GM23338 (cell line): ENCODE results near the gene ORC2. TPM values are rescaled to one million over a fixed set of nuclear protein-coding genes. Genes with fewer than 3 reads are reported as not detected.

ENCODE experiments used
- ATAC-seq: fragments of 200-7000 bp; cut with Tn5 transposase; 3 replicates; pipeline ENCODE4 v1.9.1; 2020
- DNase-seq: peaks from one replicate; pipeline ENCODE4 v3.0.0-alpha.2; 2015; ENCODE audit warnings: low spot score
- H2AFZ ChIP-seq: fragments of 200-600 bp; sonication (generic); 2 replicates; pipeline ENCODE4 v1.8.0; 2016; ENCODE audit warnings: antibody characterized with exemption, mild to moderate bottlenecking, moderate library complexity
- H3F3A ChIP-seq: fragments of 200-600 bp; sonication (generic); replicated peaks from 2 replicates; pipeline ENCODE4 v1.8.0; 2017; ENCODE audit warnings: antibody characterized with exemption, mixed run types, low read depth
- H3K27ac ChIP-seq: fragments of 200-600 bp; sonication (generic); 2 replicates; pipeline ENCODE4 v1.6.1; 2016; ENCODE audit warnings: low read depth
- H3K27me3 ChIP-seq: fragments of 200-600 bp; sonication (generic); 2 replicates; pipeline ENCODE4 v1.8.0; 2016; ENCODE audit warnings: mild to moderate bottlenecking, mixed run types, moderate library complexity; ENCODE audit not compliant: insufficient read depth
- H3K36me3 ChIP-seq: fragments of 200-600 bp; sonication (generic); 2 replicates; pipeline ENCODE4 v1.8.0; 2016; ENCODE audit warnings: mild to moderate bottlenecking; ENCODE audit not compliant: insufficient read depth
- H3K4me1 ChIP-seq: fragments of 200-600 bp; sonication (generic); 2 replicates; pipeline ENCODE4 v1.8.0; 2016; ENCODE audit warnings: mild to moderate bottlenecking, moderate library complexity; ENCODE audit not compliant: insufficient read depth
- H3K4me2 ChIP-seq: fragments of 200-600 bp; sonication (generic); 2 replicates; pipeline ENCODE4 v1.7.1; 2017; ENCODE audit warnings: mixed run types
- H3K4me3 ChIP-seq: fragments of 200-600 bp; sonication (generic); 2 replicates; pipeline ENCODE4 v1.6.1; 2016; ENCODE audit warnings: mixed run types
- H3K79me2 ChIP-seq: fragments of 200-600 bp; sonication (generic); replicated peaks from 2 replicates; pipeline ENCODE4 v1.8.0; 2017; ENCODE audit warnings: mild to moderate bottlenecking; ENCODE audit not compliant: insufficient read depth
- H3K9me2 ChIP-seq: fragments of 200-600 bp; sonication (generic); 2 replicates; pipeline ENCODE4 v1.8.0; 2017; ENCODE audit not compliant: insufficient read depth
- H4K20me1 ChIP-seq: fragments of 200-600 bp; sonication (generic); replicated peaks from 2 replicates; pipeline ENCODE4 v1.8.0; 2017; ENCODE audit warnings: mild to moderate bottlenecking; ENCODE audit not compliant: insufficient read depth
- H3K27ac Mint-ChIP-seq: 2 replicates; pipeline ENCODE4 v1.8.0; 2020; ENCODE audit warnings: inconsistent platforms, mild to moderate bottlenecking, moderate library complexity, mixed read lengths
- H3K27me3 Mint-ChIP-seq: 3 replicates; pipeline ENCODE4 v1.8.0; 2022; ENCODE audit warnings: low read depth, mild to moderate bottlenecking, moderate library complexity, mixed read lengths, inconsistent platforms; ENCODE audit not compliant: insufficient read depth, poor library complexity
- H3K36me3 Mint-ChIP-seq: 3 replicates; pipeline ENCODE4 v1.8.0; 2021; ENCODE audit warnings: low read depth, mild to moderate bottlenecking, inconsistent platforms, moderate library complexity, mixed read lengths
- H3K4me1 Mint-ChIP-seq: 3 replicates; pipeline ENCODE4 v1.8.0; 2020; ENCODE audit warnings: mild to moderate bottlenecking, inconsistent platforms, mixed read lengths
- H3K4me3 Mint-ChIP-seq: 3 replicates; pipeline ENCODE4 v1.8.0; 2021; ENCODE audit warnings: moderate library complexity, mild to moderate bottlenecking, inconsistent platforms, mixed read lengths
- H3K9me3 Mint-ChIP-seq: 3 replicates; pipeline ENCODE4 v1.8.0; 2020; ENCODE audit warnings: moderate library complexity, mild to moderate bottlenecking, inconsistent platforms, mixed read lengths
- CREB1 ChIP-seq: fragments of 250-450 bp; sonication (Bioruptor Pico); IDR thresholded peaks from 2 replicates; pipeline ENCODE4 v1.5.0; 2020; ENCODE audit warnings: low read depth, mild to moderate bottlenecking, moderate library complexity
- CTCF ChIP-seq, 2 experiments: fragments of 200-600 bp in 1 of 2; sonication (generic) in 1 of 2; conservative IDR thresholded peaks; 2 replicates each; pipeline versions ENCODE4 v1.5.1 to v1.6.1; 2016 to 2017; ENCODE audit warnings: antibody characterized with exemption in 2 of 2, low read depth in 2 of 2, mild to moderate bottlenecking in 2 of 2, moderate library complexity in 1 of 2
- ETS1 ChIP-seq: IDR thresholded peaks from 2 replicates; pipeline ENCODE4 v1.6.1; 2016; ENCODE audit warnings: antibody characterized with exemption
- EZH2 ChIP-seq: fragments of 200-600 bp; sonication (generic); IDR thresholded peaks from one replicate; pipeline ENCODE4 v1.8.0; 2017; ENCODE audit warnings: antibody characterized with exemption, mild to moderate bottlenecking, low read depth; ENCODE audit not compliant: unreplicated experiment
- EZH2phosphoT487 ChIP-seq: fragments of 200-600 bp; sonication (generic); IDR thresholded peaks from one replicate; pipeline ENCODE4 v1.8.1; 2018; ENCODE audit warnings: antibody characterized with exemption; ENCODE audit not compliant: unreplicated experiment
- JUNB ChIP-seq: IDR thresholded peaks from one replicate; pipeline ENCODE4 v1.6.1; 2016; ENCODE audit warnings: antibody characterized with exemption; ENCODE audit not compliant: unreplicated experiment
- NANOG ChIP-seq: IDR thresholded peaks from 2 replicates; pipeline ENCODE4 v1.6.1; 2016; ENCODE audit warnings: antibody characterized with exemption, borderline replicate concordance
- POLR2AphosphoS5 ChIP-seq: IDR thresholded peaks from 2 replicates; pipeline ENCODE4 v1.6.1; 2016; ENCODE audit warnings: antibody characterized with exemption, low read depth
- REST ChIP-seq: IDR thresholded peaks from one replicate; pipeline ENCODE4 v1.6.1; 2018; ENCODE audit warnings: antibody characterized with exemption; ENCODE audit not compliant: unreplicated experiment
- STAT1 ChIP-seq: IDR thresholded peaks from one replicate; pipeline ENCODE4 v1.6.1; 2016; ENCODE audit warnings: antibody characterized with exemption; ENCODE audit not compliant: unreplicated experiment
- ZNF114 ChIP-seq: fragments of 250-450 bp; sonication (Bioruptor Pico); IDR thresholded peaks from 2 replicates; pipeline ENCODE4 v1.5.0; 2020; ENCODE audit warnings: mild to moderate bottlenecking, moderate library complexity
- ZNF331 ChIP-seq: fragments of 250-450 bp; sonication (Bioruptor Pico); IDR thresholded peaks from 2 replicates; pipeline ENCODE4 v1.5.0; 2020; ENCODE audit warnings: low read depth, mild to moderate bottlenecking, moderate library complexity
- ZNF462 ChIP-seq: fragments of 250-450 bp; sonication (Bioruptor Pico); IDR thresholded peaks from 2 replicates; pipeline ENCODE4 v1.5.0; 2020; ENCODE audit warnings: mild to moderate bottlenecking, moderate library complexity
- polyA plus RNA-seq: library from polyadenylated mRNA; unstranded; fragments of >200 nt; fragmentation: Nextera tagmentation; extraction: Ambion mirVana; gene quantifications from 2 replicates; pipeline ENCODE4 v1.2.1, GENCODE V29; 2016
- total RNA-seq: library from RNA; depleted of rRNA; stranded (reverse); fragments of >200 nt; shearing (Covaris generic); gene quantifications from 2 replicates; pipeline ENCODE4 v1.2.3, GENCODE V29; 2014

Gene ORC2
- total and polyA plus RNA-seq, 2 experiments from 2014 or later, result 26.1 to 42.0 TPM

- Mint-ChIP-seq H3K4me3 (peak overlapping the region; percentile 96), H3K27ac (peak overlapping the region; percentile 99), H3K9me3 (no peaks in the 10 kb centered on the region; the same call in 2 of the 3 replicates), H3K4me1 (peaks cover 26% of the 10 kb centered on the region), H3K27me3 (peaks cover 5% of the 10 kb centered on the region), H3K36me3 (peaks cover 6% of the 10 kb centered on the region; the same call in 2 of the 3 replicates)
- Histone ChIP-seq H3K27ac (no peak overlapping the region), H3K27me3 (no peaks in the 10 kb centered on the region), H3F3A (peaks cover 7% of the 10 kb centered on the region), H3K4me1 (peaks cover 21% of the 10 kb centered on the region), H2AFZ (no peak overlapping the region), H4K20me1 (peaks cover 3% of the 10 kb centered on the region; the same call in 1 of the 2 replicates), H3K79me2 (peaks cover 46% of the 10 kb centered on the region), H3K4me2 (peak overlapping the region; percentile 74), H3K9me2 (no peaks in the 10 kb centered on the region), H3K36me3 (no peaks in the 10 kb centered on the region), H3K4me3 (peak overlapping the region; percentile 92)
- no peak for ATAC-seq
- no peak for TF ChIP-seq ZNF114 (CRISPR knock-in tag)
- TF ChIP-seq CREB1 (CRISPR knock-in tag), result no peak
- no peak for TF ChIP-seq ZNF331 (CRISPR knock-in tag)
- no peak for TF ChIP-seq ETS1
- TF ChIP-seq EZH2, result no peak
- no peak for TF ChIP-seq ZNF462
- TF ChIP-seq POLR2AphosphoS5, result no peak
- no peak for TF ChIP-seq REST
- TF ChIP-seq NANOG, result no peak
- no peak for TF ChIP-seq STAT1
- TF ChIP-seq JUNB, result no peak
- TF ChIP-seq EZH2phosphoT487, result no peak
- TF ChIP-seq CTCF (conservative IDR thresholded peaks at IDR 0.05; ENCODE audit: low read depth in 2 of 2), result no peak
- DNase-seq, result no peak
Observed at GRCh38 chr2:200964498-200964897, 1.0 kb upstream of the ORC2 start.
